Endothelial cell of umbilical vein (primary cell): ENCODE results near the gene PRMT7. TPM values are rescaled to one million over a fixed set of nuclear protein-coding genes. Genes with fewer than 3 reads are reported as not detected.

Experiments used
- BruUV-seq: library from RNA; stranded (reverse); fragments of 400-500 nt; replicated peaks from 2 replicates; lab custom pipeline; 2021; lab: Mats Ljungman, UMichigan
- CTCF ChIA-PET: fragments of 300-600, 350-600 bp; sonication (Branson Sonifier 250); formaldehyde crosslinking; loops from one replicate; lab custom pipeline; 2021; ENCODE audit warnings: antibody characterized with exemption, inconsistent platforms; lab: Charles Lee
- POLR2A ChIA-PET: fragments of 300-600, 350-600 bp; sonication (Branson Sonifier 250); formaldehyde crosslinking; loops from one replicate; lab custom pipeline; 2021; ENCODE audit warnings: antibody characterized with exemption, inconsistent platforms; lab: Charles Lee
- DNase-seq: peaks from one replicate; pipeline ENCODE4 v3.0.0-alpha.2; 2011; ENCODE audit warnings: low read depth, low spot score
- FAIRE-seq: peaks from 2 replicates; lab custom pipeline; 2011; peaks lifted over from hg19 to GRCh38; lab: Jason Lieb, UNC
- H2AFZ ChIP-seq: 2 replicates; pipeline ENCODE4 v1.6.0; 2012; ENCODE audit warnings: low read depth, low read length, control low read depth, inconsistent platforms
- H3K27ac ChIP-seq: 2 replicates; pipeline ENCODE4 v1.5.1; 2011; ENCODE audit warnings: low read depth, mild to moderate bottlenecking, control low read depth, low read length, moderate library complexity; ENCODE audit not compliant: insufficient read depth
- H3K27me3 ChIP-seq, 2 experiments: 2 replicates each; pipeline versions ENCODE4 v1.6.0 to v1.6.1; 2011; ENCODE audit warnings: low read length in 2 of 2, mixed read lengths in 1 of 2; ENCODE audit not compliant: control insufficient read depth in 2 of 2, insufficient read depth in 2 of 2
- H3K36me3 ChIP-seq, 2 experiments: 2 replicates in 1 of 2; 3 replicates in 1 of 2; pipeline ENCODE4 v1.5.1; 2011; ENCODE audit warnings: low read length in 2 of 2, mild to moderate bottlenecking in 1 of 2, moderate library complexity in 1 of 2; ENCODE audit not compliant: control insufficient read depth in 2 of 2, insufficient read depth in 2 of 2; ENCODE audit errors: extremely low read depth in 1 of 2
- H3K4me1 ChIP-seq: 3 replicates; pipeline ENCODE4 v1.5.1; 2011; ENCODE audit warnings: mild to moderate bottlenecking, low read length; ENCODE audit not compliant: control insufficient read depth, insufficient read depth; ENCODE audit errors: extremely low read depth
- H3K4me2 ChIP-seq: 2 replicates; pipeline ENCODE4 v1.6.1; 2011; ENCODE audit warnings: low read length, control low read depth, mixed read lengths; ENCODE audit not compliant: insufficient read depth
- H3K4me3 ChIP-seq, 3 experiments: fragments of 200-600 bp in 1 of 3; sonication (generic), shearing (Covaris generic) in 1 of 3; replicated peaks in 1 of 3; 2 replicates each; pipeline ENCODE4 v1.5.1; 2011 to 2016; ENCODE audit warnings: control low read depth in 3 of 3, low read length in 3 of 3, mild to moderate bottlenecking in 2 of 3, inconsistent platforms in 1 of 3, low read depth in 1 of 3, moderate library complexity in 1 of 3; ENCODE audit not compliant: insufficient read depth in 1 of 3
- H3K79me2 ChIP-seq: 2 replicates; pipeline ENCODE4 v1.6.0; 2012; ENCODE audit warnings: low read length, inconsistent platforms; ENCODE audit not compliant: control insufficient read depth, insufficient read depth
- H3K9ac ChIP-seq: replicated peaks from 2 replicates; pipeline ENCODE3; 2011; ENCODE audit warnings: low read length, control low read depth; ENCODE audit not compliant: insufficient read depth; ENCODE audit errors: extremely low read depth
- H3K9me1 ChIP-seq: replicated peaks from 3 replicates; pipeline ENCODE4 v1.6.0; 2011; ENCODE audit warnings: mild to moderate bottlenecking, low read length; ENCODE audit not compliant: control insufficient read depth, insufficient read depth; ENCODE audit errors: extremely low read depth
- H3K9me3 ChIP-seq: replicated peaks from 2 replicates; pipeline ENCODE4 v1.5.1; 2012; ENCODE audit warnings: low read length, inconsistent platforms; ENCODE audit not compliant: control insufficient read depth, insufficient read depth
- H4K20me1 ChIP-seq: replicated peaks from 2 replicates; pipeline ENCODE3; 2011; ENCODE audit warnings: mild to moderate bottlenecking, low read length; ENCODE audit not compliant: control insufficient read depth, insufficient read depth; ENCODE audit errors: extremely low read depth
- EZH2 ChIP-seq: IDR thresholded peaks from 2 replicates; pipeline ENCODE4 v1.6.1; 2012; ENCODE audit warnings: borderline replicate concordance, low read depth, mild to moderate bottlenecking, moderate library complexity, low read length, inconsistent platforms; ENCODE audit not compliant: severe bottlenecking
- FOS ChIP-seq: IDR thresholded peaks from 2 replicates; pipeline ENCODE4 v1.6.1; 2011; ENCODE audit warnings: mild to moderate bottlenecking, low read length, moderate library complexity, borderline replicate concordance; ENCODE audit not compliant: insufficient read depth
- GATA2 ChIP-seq: IDR thresholded peaks from 2 replicates; pipeline ENCODE4 v1.7.0; 2011; ENCODE audit warnings: low read depth, mild to moderate bottlenecking, moderate library complexity, mixed read lengths, low read length; ENCODE audit not compliant: insufficient read length, insufficient read depth
- JUN ChIP-seq: IDR thresholded peaks from 2 replicates; pipeline ENCODE4 v1.6.1; 2011; ENCODE audit warnings: borderline replicate concordance, low read depth; ENCODE audit not compliant: insufficient read length, insufficient read depth
- MYC ChIP-seq: IDR thresholded peaks from one replicate; pipeline ENCODE4 v1.6.1; 2011; ENCODE audit warnings: mild to moderate bottlenecking, low read depth, low read length
- POLR2A ChIP-seq: IDR thresholded peaks from 2 replicates; pipeline ENCODE4 v1.6.1; 2012; ENCODE audit warnings: low read depth, mild to moderate bottlenecking, control low read depth, low read length
- POLR2AphosphoS5 ChIP-seq: IDR thresholded peaks from 2 replicates; pipeline ENCODE4 v1.6.1; 2012; ENCODE audit warnings: low read depth, mild to moderate bottlenecking, control low read depth, low read length, moderate library complexity; ENCODE audit not compliant: insufficient read depth
- dilution Hi-C: fragments of 300-500 bp; cut with MboI; formaldehyde crosslinking; loops from one replicate; pipeline ENCODE4 v1.15.0; 2019; ENCODE audit warnings: low sequenced_read_pairs; ENCODE audit not compliant: extremely low pct_ligation_motif_present
- intact Hi-C: fragments of 100-400 bp; cut with micrococcal nuclease; formaldehyde crosslinking; loops from one replicate; pipeline ENCODE4 v1.10.0; 2022
- polyA plus RNA-seq, 4 experiments: library from polyadenylated mRNA; depleted of rRNA in 3 of 4; stranded (reverse) in 3 of 4; unstranded in 1 of 4; fragments of >200 nt; gene quantifications; 2 replicates each; pipeline versions ENCODE4 v1.2.1 to v1.2.3, GENCODE V29; 2011 to 2012; ENCODE audit warnings: missing spikeins in 1 of 4
- total RNA-seq: library from RNA; stranded (reverse); gene quantifications from 2 replicates; pipeline ENCODE4 v1.2.3, GENCODE V29; 2021
- TF ChIP-seq, protein P1 (sequence below), 2 donors: IDR thresholded peaks; 1 replicate in 1 of 2; 2 replicates in 1 of 2; pipeline ENCODE4 v1.5.1; 2011; ENCODE audit warnings: low read length in 2 of 2, mild to moderate bottlenecking in 2 of 2, moderate library complexity in 2 of 2, control low read depth in 1 of 2, inconsistent platforms in 1 of 2, low read depth in 1 of 2; ENCODE audit not compliant: insufficient read depth in 1 of 2; ENCODE audit errors: extremely low read depth in 1 of 2
- TF ChIP-seq, protein P2 (sequence below): IDR thresholded peaks from 2 replicates; pipeline ENCODE4 v1.6.1; 2011; ENCODE audit not compliant: insufficient read depth, insufficient read length

PRMT7 gene
- total and polyA plus RNA-seq, 2 donors (not counting 3 experiments of a cell fraction or from before 2014, with no cell fraction given), result 43.4 to 57.9 TPM

DNA sequence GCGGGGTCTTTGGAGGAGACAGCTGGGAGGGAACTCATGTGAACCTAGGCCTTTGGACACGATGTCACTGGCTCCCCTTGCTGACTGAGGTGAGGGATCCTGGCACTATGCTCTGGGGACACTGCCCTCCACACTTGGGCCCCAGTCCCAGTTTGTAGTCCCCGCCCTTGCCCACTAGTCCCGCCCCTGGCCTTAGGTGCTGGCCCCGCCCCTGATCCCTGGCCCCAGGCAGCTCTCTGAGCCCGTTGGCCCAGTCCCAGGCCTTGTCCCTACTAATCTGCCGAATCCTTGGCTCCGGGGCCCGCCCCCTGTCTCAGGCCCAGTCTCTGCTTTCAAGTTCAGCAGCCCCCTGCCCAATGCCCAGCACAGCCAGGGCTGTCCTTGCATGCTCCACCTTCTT, 76.5 kb downstream of the PRMT7 start:
- intact Hi-C loops (no loop called here), dilution Hi-C loops (no loop called here)
- no TSS peak for BruUV-seq
- no peak for FAIRE-seq
- Histone ChIP-seq H2AFZ (no peak overlapping the region), H3K9me1 (no peaks in the 10 kb centered on the region), H3K4me1 (no peaks in the 10 kb centered on the region), H3K9me3 (no peaks in the 10 kb centered on the region), H3K4me2 (no peak overlapping the region), H3K27me3 (no peaks in the 10 kb centered on the region), H4K20me1 (no peaks in the 10 kb centered on the region), H3K27ac (no peak overlapping the region), H3K36me3 (no peaks in the 10 kb centered on the region), H3K79me2 (no peaks in the 10 kb centered on the region), H3K9ac (no peak overlapping the region), H3K4me3 (no peak overlapping the region)
- DNase-seq, result no peak
- CTCF ChIA-PET, result interaction anchor here (3.6 kb wide), 1 partner anchor 9 kb away, joined by 22 read pairs; no protein-coding TSS in a partner anchor
- POLR2A ChIA-PET, result no interaction called here
- TF ChIP-seq EZH2 (no peak), JUN (no peak)

DNA sequence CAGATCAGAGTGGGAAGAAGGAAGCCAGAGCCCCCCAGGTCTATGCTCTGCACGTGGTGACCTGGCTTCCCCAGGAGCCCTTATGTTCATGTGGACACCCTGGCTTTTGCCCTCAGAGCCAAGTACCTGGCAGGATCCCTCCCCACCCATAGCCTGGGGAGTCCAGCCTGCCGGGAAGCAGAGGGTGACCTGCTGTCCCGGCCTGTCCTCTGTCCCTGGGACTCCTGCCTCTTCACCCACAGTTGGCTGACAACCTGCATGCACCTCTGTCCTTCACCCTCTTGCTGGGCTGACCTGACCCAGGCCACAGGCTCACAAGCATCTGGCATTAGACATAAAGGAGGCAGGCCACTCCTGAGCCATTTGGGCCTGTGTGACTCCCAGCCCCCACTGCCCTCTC, 77.3 kb downstream of the PRMT7 start:
- H3K27ac ChIP-seq, result no peak overlapping the region
- no peaks in the 10 kb centered on the region for H3K4me1 ChIP-seq
- H3K27me3 ChIP-seq, result no peaks in the 10 kb centered on the region
- no TSS peak for BruUV-seq
- DNase-seq, result no peak
- H3K9ac ChIP-seq, result no peak overlapping the region
- H3K4me3 ChIP-seq, result no peak overlapping the region
- intact Hi-C loops, result no loop called here
- CTCF ChIA-PET, result no interaction called here
- POLR2A ChIA-PET, result no interaction called here
- H3K9me1 ChIP-seq, result no peaks in the 10 kb centered on the region
- dilution Hi-C loops, result no loop called here
- H2AFZ ChIP-seq, result no peak overlapping the region
- no peaks in the 10 kb centered on the region for H3K79me2 ChIP-seq
- no peak for TF ChIP-seq GATA2
- TF ChIP-seq, protein P1, sequence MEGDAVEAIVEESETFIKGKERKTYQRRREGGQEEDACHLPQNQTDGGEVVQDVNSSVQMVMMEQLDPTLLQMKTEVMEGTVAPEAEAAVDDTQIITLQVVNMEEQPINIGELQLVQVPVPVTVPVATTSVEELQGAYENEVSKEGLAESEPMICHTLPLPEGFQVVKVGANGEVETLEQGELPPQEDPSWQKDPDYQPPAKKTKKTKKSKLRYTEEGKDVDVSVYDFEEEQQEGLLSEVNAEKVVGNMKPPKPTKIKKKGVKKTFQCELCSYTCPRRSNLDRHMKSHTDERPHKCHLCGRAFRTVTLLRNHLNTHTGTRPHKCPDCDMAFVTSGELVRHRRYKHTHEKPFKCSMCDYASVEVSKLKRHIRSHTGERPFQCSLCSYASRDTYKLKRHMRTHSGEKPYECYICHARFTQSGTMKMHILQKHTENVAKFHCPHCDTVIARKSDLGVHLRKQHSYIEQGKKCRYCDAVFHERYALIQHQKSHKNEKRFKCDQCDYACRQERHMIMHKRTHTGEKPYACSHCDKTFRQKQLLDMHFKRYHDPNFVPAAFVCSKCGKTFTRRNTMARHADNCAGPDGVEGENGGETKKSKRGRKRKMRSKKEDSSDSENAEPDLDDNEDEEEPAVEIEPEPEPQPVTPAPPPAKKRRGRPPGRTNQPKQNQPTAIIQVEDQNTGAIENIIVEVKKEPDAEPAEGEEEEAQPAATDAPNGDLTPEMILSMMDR (IDR thresholded peaks at IDR 0.05; ENCODE audit: extremely low read depth in 1 of 2, insufficient read depth in 1 of 2, low read depth in 1 of 2, low read length in 2 of 2), result no peak
- TF ChIP-seq, protein P2, sequence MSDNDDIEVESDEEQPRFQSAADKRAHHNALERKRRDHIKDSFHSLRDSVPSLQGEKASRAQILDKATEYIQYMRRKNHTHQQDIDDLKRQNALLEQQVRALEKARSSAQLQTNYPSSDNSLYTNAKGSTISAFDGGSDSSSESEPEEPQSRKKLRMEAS, result no peak
- no peak for TF ChIP-seq JUN
- no peak for TF ChIP-seq FOS
- no peak for TF ChIP-seq MYC
- no peak for TF ChIP-seq POLR2A
- TF ChIP-seq POLR2AphosphoS5, result no peak
- TF ChIP-seq EZH2, result no peak
- no peak for FAIRE-seq
- H4K20me1 ChIP-seq, result no peaks in the 10 kb centered on the region
- H3K4me2 ChIP-seq, result no peak overlapping the region
- no peaks in the 10 kb centered on the region for H3K9me3 ChIP-seq
- no peaks in the 10 kb centered on the region for H3K36me3 ChIP-seq
